Stimulated activated CD4-positive, alpha-beta T cell treated with anti-CD3 and anti-CD28 coated beads, Interleukin-4, amount 100 ng/mL, for 4 hours (primary cell): ENCODE data around the gene KCNN2.
A peak's percentile ranks its signal among the peaks of the same experiment; 100 is the strongest.
"Not testable (repeated sequence)": the region's sequence is repeated elsewhere in the genome, so short reads cannot be mapped to it uniquely, and the experiment has no call there.

Experiments used
- DNase-seq, 2 experiments: peaks; one replicate each; pipeline ENCODE4 v3.0.0-alpha.2; 2020

The KCNN2 gene

GRCh38 chr5:114427204-114427603 lies 65.3 kb downstream of the KCNN2 start:
- DNase-seq = no peak

DNA sequence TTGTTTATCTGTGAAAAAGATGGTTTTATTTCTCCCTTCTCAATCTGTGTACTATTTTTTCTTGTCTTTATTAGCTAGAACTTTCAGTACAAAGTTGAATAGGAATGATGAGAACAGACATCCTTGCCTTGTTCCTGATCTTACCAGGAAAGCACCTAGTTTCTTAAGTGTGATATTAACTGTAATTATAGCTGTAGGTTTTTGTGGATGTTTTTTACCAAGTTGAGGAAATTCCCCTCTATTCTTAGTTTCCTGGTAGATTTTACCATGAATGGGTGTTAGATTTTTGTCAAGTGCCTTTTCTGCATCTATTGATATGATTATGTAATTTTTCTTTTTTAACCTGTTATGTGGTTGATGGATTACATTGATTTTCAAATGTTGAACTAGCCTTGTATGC lies 68.7 kb downstream of the KCNN2 start:
- DNase-seq = no peak

DNA sequence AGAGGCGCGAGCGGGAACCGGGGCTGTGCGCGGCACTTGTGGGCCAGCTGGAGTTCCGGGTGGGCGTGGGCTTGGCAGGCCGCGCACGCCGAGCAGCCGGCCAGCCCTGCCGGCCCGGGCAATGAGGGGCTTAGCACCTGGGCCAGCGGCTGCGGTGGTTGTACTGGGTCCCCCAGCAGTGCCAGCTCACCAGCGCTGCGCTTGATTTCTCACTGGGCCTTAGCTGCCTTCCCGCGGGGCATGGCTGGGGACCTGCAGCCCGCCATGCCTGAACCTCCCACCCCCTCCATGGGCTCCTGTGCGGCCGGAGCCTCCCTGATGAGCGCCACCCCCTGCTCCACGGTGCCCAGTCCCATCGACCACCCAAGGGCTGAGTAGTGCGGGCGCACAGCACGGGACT lies 70.8 kb downstream of the KCNN2 start:
- not testable (repeated sequence) for DNase-seq

- DNase-seq = no peak
Observed at GRCh38 chr5:114434396-114435219, 72.7 kb downstream of the KCNN2 start.

- DNase-seq = no peak
Observed at GRCh38 chr5:114435220-114435481, 73.3 kb downstream of the KCNN2 start.

GRCh38 chr5:114435885-114436299 lies 74.0 kb downstream of the KCNN2 start:
- DNase-seq = no peak

DNA sequence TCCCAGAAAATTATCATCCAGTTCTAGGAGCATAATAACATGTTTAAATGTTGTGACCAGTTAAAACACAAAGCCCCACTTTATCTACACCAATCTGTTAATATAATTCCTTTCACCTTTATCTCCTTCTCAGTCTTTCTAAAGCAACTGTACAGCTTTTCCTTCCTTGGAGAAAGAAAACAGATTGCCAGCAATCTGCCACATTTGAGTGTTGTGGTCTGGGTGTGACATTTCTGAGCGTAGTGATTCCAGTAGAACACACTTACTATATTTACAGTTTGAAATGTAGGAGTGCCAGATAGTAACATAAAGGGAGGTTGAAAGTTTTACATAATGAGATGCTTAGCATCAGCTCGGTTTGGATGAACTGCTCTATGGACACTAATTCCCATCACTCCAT lies 76.1 kb downstream of the KCNN2 start:
- DNase-seq = no peak

DNA sequence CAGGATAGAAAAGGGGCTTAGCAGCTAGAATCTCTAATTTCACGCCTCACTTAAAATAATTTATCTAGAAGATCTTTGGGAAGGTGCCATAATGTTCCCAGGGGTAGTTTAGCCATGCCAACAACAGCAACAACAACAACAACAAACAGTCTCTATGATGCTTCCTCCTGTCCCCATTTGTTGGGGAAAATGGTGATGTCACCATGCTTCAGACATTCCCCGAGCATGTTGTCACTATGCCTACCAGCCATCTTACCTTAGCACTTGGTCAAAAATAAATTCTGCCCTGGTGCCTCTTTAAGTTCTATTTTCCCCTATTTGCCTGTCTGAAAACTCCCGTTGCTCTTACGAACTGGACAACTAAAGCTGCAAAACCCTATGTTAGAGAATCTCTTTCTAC lies 76.6 kb downstream of the KCNN2 start:
- no peak for DNase-seq

DNA sequence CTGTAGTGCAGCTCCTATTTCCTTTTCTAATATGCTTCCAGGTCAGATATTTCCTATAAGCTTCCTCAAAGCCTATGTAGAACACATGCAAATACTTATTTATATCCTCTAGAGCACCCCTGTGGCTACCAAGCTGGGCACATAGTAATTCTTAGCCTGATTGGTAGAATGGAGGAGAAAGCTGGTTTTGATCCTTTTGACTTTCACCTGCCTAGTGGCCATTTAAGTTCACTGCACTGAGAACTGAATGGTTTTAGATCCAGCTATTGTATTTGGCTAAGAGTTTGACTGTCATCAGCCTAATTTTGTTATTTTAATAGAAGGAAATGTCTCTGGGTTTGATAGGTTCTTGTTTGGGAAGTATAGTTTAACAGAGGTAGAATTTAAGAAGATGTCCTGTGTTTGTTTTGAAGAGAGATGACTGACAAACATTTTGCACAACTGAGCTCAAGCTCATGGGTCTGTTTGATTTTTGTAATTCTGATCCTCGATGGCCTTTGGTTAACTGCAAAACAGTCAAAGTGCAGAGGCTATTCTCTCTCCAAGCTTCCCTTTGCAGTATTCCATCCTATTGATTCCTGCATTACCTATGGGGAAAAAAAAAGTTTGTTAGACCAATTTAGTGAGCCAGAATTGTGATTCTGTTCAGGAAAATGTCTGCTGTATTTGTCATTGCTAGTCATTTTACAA lies 85.4 kb downstream of the KCNN2 start:
- no peak for DNase-seq

DNA sequence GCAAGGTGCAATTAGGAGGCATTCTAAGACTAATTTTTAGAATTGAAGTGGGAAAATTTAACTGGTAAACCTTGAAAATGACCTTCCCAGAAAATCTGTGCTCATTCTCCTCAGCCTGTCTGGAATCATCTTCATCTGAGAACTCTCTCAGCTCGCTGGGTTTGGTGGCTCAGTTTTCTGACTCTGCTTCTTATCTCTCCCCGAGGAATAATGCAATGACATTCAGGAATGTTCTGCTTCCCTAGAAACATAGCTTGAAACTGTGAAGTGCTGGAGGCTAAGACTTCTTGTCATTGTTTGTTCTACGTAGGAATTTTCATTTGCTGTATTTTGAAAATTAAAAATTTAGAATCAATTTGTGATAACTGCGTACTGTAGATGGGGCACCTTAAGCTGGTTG lies 86.6 kb downstream of the KCNN2 start:
- DNase-seq = no peak

DNA sequence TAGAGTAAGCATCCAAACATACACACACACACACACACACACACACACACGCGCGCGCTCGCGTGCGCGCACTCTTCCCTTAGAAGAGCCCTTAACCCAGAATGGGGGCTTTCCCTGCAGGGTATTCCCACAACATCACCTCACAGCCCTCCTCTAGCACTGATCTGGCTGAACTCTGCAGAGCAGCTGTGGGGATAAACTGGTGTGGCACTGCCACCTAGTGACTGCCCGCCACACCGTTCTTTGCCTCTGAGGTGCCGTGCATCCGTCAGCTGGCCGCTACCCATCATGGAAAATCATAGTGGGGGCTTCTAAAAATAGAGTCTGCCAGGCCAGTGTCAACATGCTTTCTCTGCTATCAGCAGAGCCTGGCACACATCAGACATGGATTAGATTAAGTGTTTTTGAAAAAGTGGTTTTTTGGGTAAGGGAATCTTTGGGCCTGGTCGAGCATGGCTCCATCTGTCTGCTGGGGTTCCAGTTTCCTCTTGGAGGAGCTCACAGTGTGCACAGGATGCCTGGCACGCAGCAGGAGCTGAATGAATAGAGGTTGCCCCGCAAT lies 88.1 kb downstream of the KCNN2 start:
- DNase-seq = peak; percentile 9 to 29

DNA sequence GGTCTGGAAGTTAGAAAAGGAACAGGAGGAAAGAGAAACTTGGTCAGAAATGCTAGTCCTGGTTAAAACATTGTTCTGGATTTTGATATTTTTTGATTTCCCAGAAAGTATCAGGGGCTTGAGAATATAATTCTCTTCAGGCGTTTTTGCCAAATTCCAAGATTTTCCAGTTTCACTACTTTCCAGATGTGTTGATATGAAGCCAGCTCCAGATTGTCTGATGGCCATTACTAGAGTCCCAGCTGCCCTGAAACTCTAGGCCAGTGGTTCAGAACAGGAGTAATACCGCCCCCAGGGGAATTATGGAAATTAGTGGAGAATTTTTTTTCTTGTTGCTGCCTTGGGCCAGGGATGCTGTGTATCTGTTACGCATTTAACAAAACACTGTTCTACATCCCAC lies 88.6 kb downstream of the KCNN2 start:
- DNase-seq = no peak

- no peak for DNase-seq
Observed at GRCh38 chr5:114458726-114459125, 96.9 kb downstream of the KCNN2 start.

DNA sequence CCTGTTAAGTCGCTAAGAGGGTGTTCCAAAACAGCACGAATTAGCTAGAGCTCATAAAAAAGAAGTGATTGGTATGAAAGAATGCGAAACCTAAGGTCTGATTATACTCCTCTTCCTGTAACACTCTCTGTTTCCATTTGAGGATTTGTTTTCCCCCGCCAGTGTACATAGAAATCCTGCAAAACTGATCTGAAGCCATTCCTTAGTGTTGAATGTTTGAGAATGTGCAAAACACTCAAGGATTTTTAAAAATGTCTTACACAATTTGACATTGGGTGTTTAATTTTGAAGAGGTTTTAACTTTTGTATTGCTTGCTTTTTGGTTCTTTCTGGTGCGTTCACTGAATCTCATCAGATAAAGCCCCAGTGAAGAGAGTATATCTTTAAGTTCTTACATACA lies 105.3 kb downstream of the KCNN2 start:
- no peak for DNase-seq

GRCh38 chr5:114467729-114468128 lies 105.9 kb downstream of the KCNN2 start:
- DNase-seq = no peak

GRCh38 chr5:114469372-114469771 lies 107.5 kb downstream of the KCNN2 start:
- DNase-seq = no peak

DNA sequence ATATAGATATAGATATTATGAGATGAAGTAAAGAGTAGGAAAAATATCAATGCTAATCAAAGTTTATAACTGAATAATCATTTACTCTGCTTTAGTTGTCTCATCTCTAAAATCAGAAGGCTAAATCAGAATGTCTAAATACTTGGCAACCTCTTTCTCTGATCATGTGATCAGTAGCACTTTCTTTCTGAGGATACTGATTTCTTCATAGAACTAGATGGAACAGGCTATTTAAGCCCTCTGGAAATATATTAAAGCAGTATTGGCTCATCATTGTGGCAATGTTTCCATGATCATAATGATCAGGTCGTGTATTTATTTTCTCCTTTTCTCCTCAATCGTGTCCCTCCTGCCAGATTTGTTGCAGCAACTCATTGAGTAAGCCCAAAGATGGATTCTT lies 109.7 kb downstream of the KCNN2 start:
- no peak for DNase-seq

DNA sequence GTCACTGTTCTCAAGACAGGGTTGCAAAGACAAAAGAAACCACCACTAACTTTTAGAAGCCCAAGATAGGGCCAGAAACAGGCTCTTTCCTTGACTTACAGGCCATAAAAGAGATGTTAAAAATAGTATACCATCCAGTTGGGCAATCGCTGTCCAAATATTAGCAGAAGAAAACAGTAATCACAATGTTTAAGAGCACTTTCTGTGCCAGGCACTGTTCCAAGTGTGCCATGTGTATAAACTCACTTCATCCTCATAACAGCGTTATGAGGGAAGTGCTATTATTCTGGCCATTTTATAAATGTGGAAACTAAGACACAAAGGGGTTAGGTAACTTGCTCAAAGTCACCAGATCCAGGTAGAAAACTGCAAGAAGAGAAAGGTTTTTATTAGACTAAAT lies 111.7 kb downstream of the KCNN2 start:
- no peak for DNase-seq

DNA sequence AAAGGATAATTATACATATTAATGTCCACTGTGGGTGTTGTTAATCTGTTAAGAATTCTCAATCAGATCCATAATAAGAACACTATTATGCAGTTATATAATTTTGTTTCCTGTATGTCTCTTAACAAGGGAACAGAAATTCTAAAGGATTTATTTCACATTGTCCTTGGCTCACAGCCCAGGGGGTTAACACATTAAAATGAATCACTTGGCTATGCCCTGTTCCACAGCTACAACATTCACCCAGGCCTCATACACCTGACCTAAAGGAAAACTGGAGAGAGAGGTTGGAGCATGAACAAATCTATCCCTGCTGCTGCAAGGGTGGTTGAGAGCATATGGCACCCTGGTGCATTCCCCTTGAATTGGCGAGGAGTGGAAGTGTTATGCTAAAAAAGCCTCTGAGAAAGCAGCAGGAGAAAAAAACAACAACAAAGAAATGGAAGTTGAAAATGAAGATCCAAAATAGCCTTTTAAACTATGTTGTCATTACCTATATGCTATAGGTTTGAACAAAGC lies 116.0 kb downstream of the KCNN2 start:
- no peak for DNase-seq

GRCh38 chr5:114500756-114501155 lies 138.9 kb downstream of the KCNN2 start:
- DNase-seq = no peak

- DNase-seq = no peak
Observed at GRCh38 chr5:114504560-114504959, 142.7 kb downstream of the KCNN2 start.

GRCh38 chr5:114524221-114524620 lies 162.4 kb downstream of the KCNN2 start:
- no peak for DNase-seq

DNA sequence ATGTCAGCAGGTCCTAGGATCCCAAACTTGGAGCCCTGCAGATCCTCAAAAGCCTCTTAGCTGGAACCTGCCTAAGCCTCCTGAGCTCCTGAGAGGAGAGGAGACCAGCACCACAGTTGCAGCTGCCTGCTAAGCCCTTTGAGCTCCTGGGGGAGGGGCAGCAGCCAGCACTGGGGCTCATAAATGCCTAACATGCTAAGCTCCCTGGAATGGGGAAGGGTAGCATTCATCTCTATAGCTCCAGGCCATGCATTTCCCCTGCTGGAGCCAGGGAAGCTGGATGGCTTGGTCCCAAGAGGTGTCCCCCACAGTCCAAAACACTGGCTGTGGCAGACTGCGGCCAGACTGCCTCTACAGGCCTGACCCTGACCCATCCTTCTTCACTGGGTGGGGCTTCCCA lies 182.7 kb downstream of the KCNN2 start:
- no peak for DNase-seq
